ENCODE measurements around the gene PACSIN1. TPM values are rescaled to one million over a fixed set of nuclear protein-coding genes. Genes with fewer than 3 reads are reported as not detected.

PACSIN1 gene
- total RNA-seq, 1 experiment from 2014 or later, result 7.0 TPM

DNA sequence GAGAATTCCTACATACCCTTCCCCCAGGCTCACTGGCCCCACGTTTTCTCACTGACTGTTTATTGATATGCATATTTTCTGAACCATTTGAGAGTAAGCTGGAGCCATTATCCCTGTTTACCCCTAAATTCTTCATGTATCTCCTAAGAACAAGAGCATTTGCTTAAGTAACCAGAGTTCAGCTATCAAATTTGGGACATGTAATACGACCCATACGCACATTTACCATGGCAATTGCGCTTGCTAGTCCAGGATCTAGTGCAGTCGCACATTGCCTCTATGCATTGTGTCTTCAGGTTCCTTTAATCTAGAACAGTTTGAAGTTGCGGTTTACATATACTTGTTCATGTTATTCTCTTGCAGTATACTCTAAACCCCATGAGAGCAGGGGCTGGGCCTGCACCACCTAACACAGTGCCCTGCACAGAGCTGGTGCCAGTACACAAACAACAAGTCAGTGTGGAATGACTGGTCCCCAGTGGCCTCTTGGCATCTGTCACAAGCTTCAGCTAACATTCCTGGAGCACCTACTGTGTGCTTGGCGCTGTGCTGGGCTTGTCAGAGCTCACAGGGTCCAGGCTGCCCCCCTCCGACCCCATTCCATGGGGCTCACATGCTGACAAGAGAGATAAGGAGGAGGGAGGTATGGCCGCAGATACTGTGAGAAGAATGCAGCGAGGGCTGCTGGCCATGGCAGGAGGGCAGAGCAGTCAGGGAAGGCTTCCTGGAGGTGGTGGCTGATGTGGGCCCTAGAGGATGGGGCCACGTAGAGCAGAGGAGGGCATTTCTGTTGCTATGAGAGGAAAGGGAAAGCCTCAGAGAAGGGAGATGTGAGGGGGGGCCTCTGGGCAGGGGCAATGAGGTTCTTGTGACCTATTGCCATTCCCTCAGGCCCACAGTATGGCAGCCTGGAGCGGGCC lies 62.1 kb downstream of the PACSIN1 start:
- Histone ChIP-seq H3K4me2 (ENCODE audit: insufficient read depth, insufficient read length, low read length) (peak overlapping the region; percentile 2), H3K4me1 (ENCODE audit: insufficient read depth, low read length) (peaks cover 3% of the 10 kb centered on the region; the same call in 1 of the 2 replicates)
- H3K4me3 Mint-ChIP-seq, result peak overlapping the region; percentile 57 to 73

More for the DNA sequence above, 62.1 kb downstream of the PACSIN1 start:
- Mint-ChIP-seq H3K36me3 (ENCODE audit: insufficient read depth in 1 of 3, low read depth in 3 of 3) (peaks cover 0 to 3% (median 0%) of the 10 kb centered on the region in 3 experiments; a peak in 2 of 7 replicates), H3K9me3 (no peaks in the 10 kb centered on the region), H3K27ac (peak overlapping the region in 2 of 3 experiments; percentile 68 to 76; a peak in 4 of 7 replicates), H3K27me3 (ENCODE audit: low read depth) (peaks cover 2% of the 10 kb centered on the region; the same call in 1 of the 2 replicates), H3K4me1 (peaks cover 21 to 45% of the 10 kb centered on the region in 2 experiments)
- no peak overlapping the region for H4K8ac ChIP-seq (replicated peaks; ENCODE audit: insufficient read length, low read depth, low read length)
- H2BK5ac ChIP-seq (ENCODE audit: insufficient read length, low read length), result no peak overlapping the region
- H2AK5ac ChIP-seq (ENCODE audit: insufficient read length, low read length), result no peak overlapping the region
- no peak overlapping the region for H3K14ac ChIP-seq (ENCODE audit: insufficient read depth, low read length)
- no peaks in the 10 kb centered on the region for H3K23me2 ChIP-seq (ENCODE audit: insufficient read length, low read depth, low read length, poor library complexity, severe bottlenecking)
- H3K23ac ChIP-seq (ENCODE audit: insufficient read length, low read depth, low read length), result no peak overlapping the region
- no peak overlapping the region for H2BK120ac ChIP-seq (ENCODE audit: low read depth, low read length, poor library complexity, severe bottlenecking)
- no peak overlapping the region for H3K27ac ChIP-seq (ENCODE audit: insufficient read length, low read depth, low read length)
- H3T11ph ChIP-seq (ENCODE audit: low read length), result no peak overlapping the region
- no peak overlapping the region for H3K56ac ChIP-seq (ENCODE audit: insufficient read length, low read depth, low read length)
- no peak overlapping the region for H3K9ac ChIP-seq (ENCODE audit: extremely low read depth, insufficient read length, low read length)
- H3K79me2 ChIP-seq (ENCODE audit: insufficient read depth, low read length), result no peaks in the 10 kb centered on the region
- no peak overlapping the region for H2AFZ ChIP-seq (ENCODE audit: low read length)
- no peak overlapping the region for H2BK15ac ChIP-seq (ENCODE audit: low read depth, low read length)
- TF ChIP-seq, protein P1, sequence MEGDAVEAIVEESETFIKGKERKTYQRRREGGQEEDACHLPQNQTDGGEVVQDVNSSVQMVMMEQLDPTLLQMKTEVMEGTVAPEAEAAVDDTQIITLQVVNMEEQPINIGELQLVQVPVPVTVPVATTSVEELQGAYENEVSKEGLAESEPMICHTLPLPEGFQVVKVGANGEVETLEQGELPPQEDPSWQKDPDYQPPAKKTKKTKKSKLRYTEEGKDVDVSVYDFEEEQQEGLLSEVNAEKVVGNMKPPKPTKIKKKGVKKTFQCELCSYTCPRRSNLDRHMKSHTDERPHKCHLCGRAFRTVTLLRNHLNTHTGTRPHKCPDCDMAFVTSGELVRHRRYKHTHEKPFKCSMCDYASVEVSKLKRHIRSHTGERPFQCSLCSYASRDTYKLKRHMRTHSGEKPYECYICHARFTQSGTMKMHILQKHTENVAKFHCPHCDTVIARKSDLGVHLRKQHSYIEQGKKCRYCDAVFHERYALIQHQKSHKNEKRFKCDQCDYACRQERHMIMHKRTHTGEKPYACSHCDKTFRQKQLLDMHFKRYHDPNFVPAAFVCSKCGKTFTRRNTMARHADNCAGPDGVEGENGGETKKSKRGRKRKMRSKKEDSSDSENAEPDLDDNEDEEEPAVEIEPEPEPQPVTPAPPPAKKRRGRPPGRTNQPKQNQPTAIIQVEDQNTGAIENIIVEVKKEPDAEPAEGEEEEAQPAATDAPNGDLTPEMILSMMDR (conservative IDR thresholded peaks at IDR 0.05), result no peak
- no peaks in the 10 kb centered on the region for H3K9me3 ChIP-seq (ENCODE audit: control insufficient read depth, low read depth, low read length)
- no peak for DNase-seq
- H3K18ac ChIP-seq (ENCODE audit: insufficient read length, low read depth, low read length), result no peak overlapping the region
- no CpG with 5 or more reads among the region's 12 CpGs for WGBS (ENCODE audit: extremely low coverage, insufficient read length, low lambda C conversion rate)
- no peak overlapping the region for H4K5ac ChIP-seq (ENCODE audit: insufficient read length, low read depth, low read length)
- no peaks in the 10 kb centered on the region for H3K27me3 ChIP-seq (ENCODE audit: insufficient read depth, low read length)
- no peaks in the 10 kb centered on the region for H4K20me1 ChIP-seq (ENCODE audit: control insufficient read depth, insufficient read depth, insufficient read length)
- no peak overlapping the region for H4K91ac ChIP-seq (ENCODE audit: insufficient read length, low read depth, low read length)
- H2BK20ac ChIP-seq (ENCODE audit: low read depth, low read length, poor library complexity, severe bottlenecking), result no peak overlapping the region
- H2BK12ac ChIP-seq (ENCODE audit: insufficient read length, low read depth, low read length), result no peak overlapping the region
- H3K79me1 ChIP-seq (ENCODE audit: insufficient read depth, low read depth, low read length, poor library complexity, severe bottlenecking), result no peaks in the 10 kb centered on the region
- H3K4ac ChIP-seq (ENCODE audit: low read depth, low read length), result no peak overlapping the region
